AG09319 (cell line): ENCODE data around the gene FHIT.
"Not testable (repeated sequence)": the region's sequence is repeated elsewhere in the genome, so short reads cannot be mapped to it uniquely, and the experiment has no call there.

Experiments used
- DNase-seq: peaks from one replicate; pipeline ENCODE4 v3.0.0-alpha.2; 2010; ENCODE audit warnings: low read depth; ENCODE audit errors: extremely low read depth
- TF ChIP-seq, protein P1 (sequence below): IDR thresholded peaks from 2 replicates; pipeline ENCODE4 v1.5.1; 2011; ENCODE audit warnings: low read depth, mild to moderate bottlenecking, inconsistent platforms, low read length, moderate library complexity

FHIT gene

DNA sequence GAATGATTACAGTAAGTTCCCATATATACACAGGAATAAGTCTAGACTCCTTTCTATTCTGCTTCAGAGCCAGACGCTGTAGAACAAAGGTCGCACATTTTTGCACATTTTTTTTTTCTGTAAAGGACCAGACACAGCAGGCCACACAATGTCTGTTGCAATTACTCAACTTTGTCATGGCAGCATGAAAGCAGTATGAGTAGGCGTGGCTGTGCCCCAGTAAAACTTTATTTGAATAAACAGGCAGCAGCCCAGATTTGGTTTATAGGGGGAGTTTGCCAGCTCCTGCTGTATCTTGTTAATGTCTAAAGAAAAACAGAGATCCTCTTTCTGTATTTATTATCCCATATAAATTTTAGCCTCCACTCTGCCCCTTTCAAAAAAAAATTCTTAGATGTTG lies 708.3 kb downstream of the FHIT start:
- TF ChIP-seq, protein P1, sequence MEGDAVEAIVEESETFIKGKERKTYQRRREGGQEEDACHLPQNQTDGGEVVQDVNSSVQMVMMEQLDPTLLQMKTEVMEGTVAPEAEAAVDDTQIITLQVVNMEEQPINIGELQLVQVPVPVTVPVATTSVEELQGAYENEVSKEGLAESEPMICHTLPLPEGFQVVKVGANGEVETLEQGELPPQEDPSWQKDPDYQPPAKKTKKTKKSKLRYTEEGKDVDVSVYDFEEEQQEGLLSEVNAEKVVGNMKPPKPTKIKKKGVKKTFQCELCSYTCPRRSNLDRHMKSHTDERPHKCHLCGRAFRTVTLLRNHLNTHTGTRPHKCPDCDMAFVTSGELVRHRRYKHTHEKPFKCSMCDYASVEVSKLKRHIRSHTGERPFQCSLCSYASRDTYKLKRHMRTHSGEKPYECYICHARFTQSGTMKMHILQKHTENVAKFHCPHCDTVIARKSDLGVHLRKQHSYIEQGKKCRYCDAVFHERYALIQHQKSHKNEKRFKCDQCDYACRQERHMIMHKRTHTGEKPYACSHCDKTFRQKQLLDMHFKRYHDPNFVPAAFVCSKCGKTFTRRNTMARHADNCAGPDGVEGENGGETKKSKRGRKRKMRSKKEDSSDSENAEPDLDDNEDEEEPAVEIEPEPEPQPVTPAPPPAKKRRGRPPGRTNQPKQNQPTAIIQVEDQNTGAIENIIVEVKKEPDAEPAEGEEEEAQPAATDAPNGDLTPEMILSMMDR, result no peak
- no peak for DNase-seq

- not testable (repeated sequence) for DNase-seq
These were observed 711.9 kb downstream of the FHIT start for GRCh38 chr3:60539394-60539793.

DNA sequence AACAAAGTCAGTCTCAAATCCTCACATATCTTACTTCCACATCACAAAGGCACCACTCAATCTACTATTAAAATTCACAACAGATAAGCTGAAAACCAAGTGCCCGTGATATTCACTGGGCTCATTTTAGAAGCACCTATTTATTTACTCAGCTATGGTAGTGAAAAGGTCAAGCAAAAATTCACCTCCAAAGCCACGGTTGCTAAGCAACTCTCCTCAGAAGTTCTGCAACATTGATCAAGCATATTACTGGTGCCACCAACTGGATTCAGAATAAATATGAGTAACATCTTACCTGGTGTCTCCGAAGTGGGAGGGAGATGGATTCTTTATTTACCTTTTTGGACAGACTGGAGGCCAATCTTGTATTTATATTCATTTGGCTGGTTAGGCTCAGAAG lies 714.8 kb downstream of the FHIT start:
- TF ChIP-seq, protein P1, result no peak
- no peak for DNase-seq

GRCh38 chr3:60531759-60532158 lies 719.5 kb downstream of the FHIT start:
- TF ChIP-seq, protein P1, result no peak

GRCh38 chr3:60528651-60529050 lies 722.6 kb downstream of the FHIT start:
- TF ChIP-seq, protein P1, result no peak
- DNase-seq, result no peak

More at GRCh38 chr3:60531759-60532158, 719.5 kb downstream of the FHIT start:
- DNase-seq, result no peak

GRCh38 chr3:60523536-60523935 lies 727.7 kb downstream of the FHIT start:
- TF ChIP-seq, protein P1, result no peak
- DNase-seq, result no peak

GRCh38 chr3:60517134-60517533 lies 734.1 kb downstream of the FHIT start:
- TF ChIP-seq, protein P1, result no peak
- DNase-seq, result no peak

DNA sequence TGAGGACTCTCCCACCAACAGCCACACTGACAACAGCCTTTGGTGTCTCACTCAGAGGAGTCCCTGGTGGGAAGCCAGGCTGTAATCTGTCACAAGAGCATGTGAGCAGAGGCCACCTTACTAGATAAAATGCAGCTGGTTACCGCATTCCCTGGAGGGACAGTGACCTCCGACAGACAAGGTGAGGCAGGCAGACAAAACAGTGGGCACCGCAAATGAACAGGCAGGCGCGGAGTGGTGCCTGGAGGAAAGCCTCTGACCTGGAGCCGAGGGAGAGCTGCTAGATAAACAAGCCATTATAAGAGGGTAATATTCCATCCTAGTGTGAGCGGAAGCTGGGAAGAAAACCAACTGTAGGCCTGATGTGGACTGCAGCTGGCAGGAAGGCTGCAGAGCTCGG lies 736.4 kb downstream of the FHIT start:
- DNase-seq, result no peak
- TF ChIP-seq, protein P1, result no peak
